ENCODE measurements around the gene PPM1L. TPM values are rescaled to one million over a fixed set of nuclear protein-coding genes. Genes with fewer than 3 reads are reported as not detected.

The PPM1L gene
- total RNA-seq, 1 experiment from 2014 or later, result 3.2 TPM

DNA sequence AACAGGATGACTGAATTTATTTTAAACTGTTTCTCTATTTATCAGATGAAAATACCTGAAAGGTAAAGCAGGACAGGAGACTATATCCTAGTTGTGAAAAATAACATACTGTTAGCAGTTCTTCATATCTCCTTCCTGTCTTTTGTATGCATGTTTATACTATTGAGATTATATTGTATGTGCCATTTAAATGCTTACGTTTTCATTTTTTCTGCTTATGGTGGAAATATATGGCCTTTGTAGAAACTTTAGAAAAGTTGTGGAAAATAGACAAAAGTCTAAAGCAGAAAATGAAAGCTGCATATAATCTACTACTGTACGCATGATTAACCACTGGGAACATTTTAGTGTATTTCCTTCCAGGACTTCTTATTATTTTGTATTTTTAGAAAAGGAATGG is 2.1 kb upstream of the PPM1L start:
- no peak for DNase-seq
- Histone ChIP-seq H3K27me3 (ENCODE audit: control insufficient read depth, insufficient read depth, low read length) (peaks cover 31% of the 10 kb centered on the region), H3K4me3 (ENCODE audit: insufficient read depth, low read depth, low read length) (no peak overlapping the region), H3K36me3 (replicated peaks; ENCODE audit: control insufficient read depth, insufficient read depth, low read length) (no peaks in the 10 kb centered on the region)

DNA sequence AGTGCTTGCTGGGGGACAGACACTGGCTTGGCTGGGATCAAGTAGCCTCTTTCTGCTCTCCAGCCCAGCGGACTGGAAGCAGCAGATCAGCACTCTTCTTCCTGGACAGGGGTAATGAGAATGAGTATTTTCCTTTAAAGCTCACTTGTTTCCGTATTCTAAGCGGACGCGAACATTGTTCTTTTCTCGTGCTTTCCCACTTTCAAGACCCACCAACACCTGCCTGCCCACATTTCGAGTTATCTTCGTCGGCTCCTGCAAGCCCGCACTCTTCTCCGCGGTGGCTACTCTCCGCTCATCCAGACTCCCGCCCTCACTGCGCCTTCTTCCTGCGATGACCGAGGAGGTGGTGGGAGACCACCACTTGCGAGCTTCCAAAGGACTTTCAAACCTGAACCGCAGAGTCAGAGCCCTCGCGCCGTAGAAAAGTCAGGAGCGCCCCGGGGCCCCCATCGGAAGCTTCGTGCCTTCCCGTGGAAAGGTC is 1.6 kb upstream of the PPM1L start:
- DNase-seq, result peak; percentile 35
- H3K4me3 ChIP-seq (ENCODE audit: insufficient read depth, low read depth, low read length), result peak overlapping the region; percentile 72
- H3K27me3 ChIP-seq (ENCODE audit: control insufficient read depth, insufficient read depth, low read length), result peaks cover 31% of the 10 kb centered on the region
- no peaks in the 10 kb centered on the region for H3K36me3 ChIP-seq (replicated peaks; ENCODE audit: control insufficient read depth, insufficient read depth, low read length)

DNA sequence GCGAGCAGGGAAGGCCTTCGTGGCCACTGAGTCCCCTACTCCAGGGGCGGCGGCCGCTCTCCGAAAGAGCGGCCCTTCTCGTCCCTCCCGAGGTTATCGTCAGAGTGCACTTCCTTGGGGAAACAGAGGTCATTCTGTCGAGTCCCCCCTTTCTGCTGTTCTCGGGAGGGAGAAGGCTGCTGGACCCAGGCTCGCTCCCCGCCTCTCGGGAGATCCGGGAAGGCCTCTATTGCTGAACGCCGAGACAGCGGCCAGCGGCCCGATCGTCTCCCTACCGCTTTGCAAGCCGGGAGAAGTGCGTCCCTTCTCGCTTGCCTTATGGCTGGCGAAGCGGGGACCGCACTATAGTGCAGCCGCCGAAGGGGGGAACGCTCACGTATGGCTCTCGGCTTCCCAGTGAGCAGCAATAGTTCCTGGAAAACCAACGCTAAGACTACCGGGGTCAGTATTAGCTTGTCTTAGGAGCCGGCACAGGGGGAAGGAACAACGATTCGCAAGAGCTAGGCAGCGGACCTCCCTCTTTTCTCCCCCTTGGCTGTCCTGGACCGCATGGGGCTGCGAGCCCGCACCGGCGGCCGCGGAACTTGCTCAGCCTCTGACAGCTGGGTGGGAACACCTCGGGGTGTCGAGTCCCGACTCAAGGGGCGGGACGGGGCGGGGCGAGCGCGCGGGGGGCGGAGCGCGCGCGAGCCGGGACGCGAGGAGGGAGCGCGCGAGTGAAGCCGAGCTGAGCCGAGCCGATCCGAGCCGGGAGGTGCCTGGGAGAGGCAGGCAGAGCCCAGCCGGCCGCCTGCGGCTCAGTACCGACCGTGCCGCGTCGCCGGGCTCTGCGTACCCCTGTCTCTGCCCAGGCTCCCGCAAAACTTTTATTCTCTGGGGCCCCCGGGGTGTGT is 930 bp upstream of the PPM1L start:
- H3K27me3 ChIP-seq (ENCODE audit: control insufficient read depth, insufficient read depth, low read length), result peaks cover 31% of the 10 kb centered on the region
- peak overlapping the region; percentile 72 for H3K4me3 ChIP-seq (ENCODE audit: insufficient read depth, low read depth, low read length)
- DNase-seq, result peak; percentile 91
- H3K36me3 ChIP-seq (replicated peaks; ENCODE audit: control insufficient read depth, insufficient read depth, low read length), result no peaks in the 10 kb centered on the region

DNA sequence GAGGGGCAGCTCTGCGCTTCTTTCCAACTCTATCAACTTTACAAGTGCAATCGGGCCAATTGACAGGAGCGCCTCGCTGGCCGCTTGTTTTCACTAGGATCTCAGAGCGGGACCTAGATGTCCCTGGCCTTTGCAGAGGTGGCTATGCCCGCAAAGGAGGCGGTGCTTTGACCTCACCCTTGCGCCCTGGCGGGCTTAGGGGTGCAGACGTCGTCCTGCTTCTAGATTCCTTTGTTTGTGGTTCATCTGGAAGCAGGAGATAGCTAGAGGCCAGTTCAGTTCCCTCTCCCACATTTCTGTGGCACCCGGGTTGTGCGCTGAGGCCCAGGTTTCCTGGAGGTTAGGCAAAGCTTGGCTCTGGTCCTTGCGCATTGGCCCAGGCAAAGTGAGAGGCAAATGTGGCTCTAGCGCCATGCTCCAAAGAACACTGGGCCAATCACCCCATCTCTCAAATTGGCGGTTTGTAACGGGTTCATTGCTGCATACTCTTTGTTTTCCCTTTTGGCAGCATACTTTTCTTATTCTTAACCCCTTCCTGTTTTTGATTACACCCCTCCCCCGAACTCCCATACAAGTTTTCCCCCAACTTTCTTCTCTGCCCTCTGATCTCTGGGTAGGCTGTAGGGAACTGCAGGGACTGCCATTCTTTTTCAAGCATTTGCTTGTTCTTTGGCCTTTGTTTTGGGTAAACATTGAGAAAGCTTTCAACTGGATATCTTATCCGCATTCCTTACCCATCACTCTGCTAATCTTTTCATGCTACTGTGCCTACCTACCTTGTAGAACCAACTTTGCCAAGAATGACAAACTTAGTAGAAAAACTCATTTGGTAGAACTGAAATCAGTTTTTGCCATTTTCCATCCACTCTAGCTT is 1.4 kb downstream of the PPM1L start:
- Histone ChIP-seq H3K27me3 (ENCODE audit: control insufficient read depth, insufficient read depth, low read length) (peaks cover 31% of the 10 kb centered on the region), H3K36me3 (replicated peaks; ENCODE audit: control insufficient read depth, insufficient read depth, low read length) (no peaks in the 10 kb centered on the region), H3K4me3 (ENCODE audit: insufficient read depth, low read depth, low read length) (peak overlapping the region; percentile 72; the same call in 1 of the 2 replicates)
- DNase-seq, result peak; percentile 10

DNA sequence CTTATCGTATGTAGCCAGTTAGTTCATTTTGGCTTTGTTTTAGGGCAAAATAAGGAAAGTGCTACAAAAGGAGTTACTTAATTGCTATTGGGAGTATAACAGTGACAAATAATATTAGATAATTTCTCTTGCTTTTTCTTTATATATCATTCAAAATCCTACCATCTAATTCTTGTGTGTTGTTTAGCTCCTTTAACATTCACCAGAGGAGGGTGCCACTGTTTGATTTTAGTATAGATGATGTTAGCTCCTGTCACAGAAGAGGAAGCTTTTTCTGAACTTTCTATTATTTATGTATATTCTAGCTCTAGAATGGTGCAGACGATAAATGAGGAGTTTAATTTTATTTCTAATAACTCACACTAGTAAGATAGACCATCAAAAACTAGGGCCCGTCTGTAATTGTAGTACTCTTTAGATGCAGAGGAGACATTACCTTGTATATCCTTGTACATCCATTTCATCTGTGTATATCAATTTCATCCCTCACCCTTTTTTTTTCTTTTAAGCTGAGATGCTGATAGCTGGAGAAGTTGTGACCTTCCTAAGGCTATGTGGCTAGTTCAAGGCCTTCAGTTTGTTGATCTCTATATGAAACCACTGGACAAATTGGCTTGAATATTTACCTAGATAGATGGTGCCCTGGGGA is 3.0 kb downstream of the PPM1L start:
- H3K27me3 ChIP-seq (ENCODE audit: control insufficient read depth, insufficient read depth, low read length), result peaks cover 28% of the 10 kb centered on the region
- H3K4me3 ChIP-seq (ENCODE audit: insufficient read depth, low read depth, low read length), result no peak overlapping the region
- H3K36me3 ChIP-seq (replicated peaks; ENCODE audit: control insufficient read depth, insufficient read depth, low read length), result no peaks in the 10 kb centered on the region
- DNase-seq, result no peak

DNA sequence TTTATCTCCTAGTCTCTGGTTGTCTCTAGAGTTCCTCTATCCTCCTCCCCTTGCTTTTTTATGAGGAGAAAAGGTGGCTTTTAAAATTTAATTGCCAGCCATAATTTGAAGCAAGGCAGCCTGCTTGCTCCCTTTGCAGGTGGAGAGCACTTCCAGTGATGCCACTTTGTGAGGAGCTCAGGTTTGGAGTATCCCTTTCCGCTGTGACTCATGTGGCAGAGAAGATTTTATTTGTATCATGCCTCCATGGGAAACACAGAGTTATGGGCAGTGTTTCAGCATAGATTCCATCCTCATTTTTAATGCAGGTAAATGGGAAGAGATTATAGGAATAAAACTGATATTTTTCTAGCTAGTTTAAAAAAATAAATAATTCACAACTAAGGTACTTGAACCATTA is 7.0 kb downstream of the PPM1L start:
- no peaks in the 10 kb centered on the region for H3K36me3 ChIP-seq (replicated peaks; ENCODE audit: control insufficient read depth, insufficient read depth, low read length)
- H3K27me3 ChIP-seq (ENCODE audit: control insufficient read depth, insufficient read depth, low read length), result peaks cover under 1% of the 10 kb centered on the region; the same call in 1 of the 2 replicates
- H3K4me3 ChIP-seq (ENCODE audit: insufficient read depth, low read depth, low read length), result no peak overlapping the region
- no peak for DNase-seq

DNA sequence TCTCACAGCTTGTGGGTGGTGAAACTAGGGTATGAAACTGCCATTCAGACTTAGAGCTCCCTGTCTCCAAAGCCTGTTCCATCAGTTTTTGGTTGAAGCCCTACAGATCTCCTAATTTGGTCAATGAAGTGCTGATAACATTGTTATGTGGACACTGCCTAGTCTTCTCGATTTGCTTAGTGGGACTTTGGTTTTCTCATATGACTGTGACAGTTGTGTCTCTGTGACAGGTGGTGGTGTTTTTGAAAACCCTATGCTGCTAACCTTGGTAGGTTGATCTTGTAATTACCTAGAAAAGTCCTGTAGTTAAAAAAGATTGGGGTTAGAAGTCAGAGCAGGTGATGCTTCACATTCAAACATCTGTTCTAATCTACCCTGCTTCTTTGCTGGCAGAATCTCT is 9.2 kb downstream of the PPM1L start:
- no peak for DNase-seq
- no peaks in the 10 kb centered on the region for H3K36me3 ChIP-seq (replicated peaks; ENCODE audit: control insufficient read depth, insufficient read depth, low read length)
- H3K4me3 ChIP-seq (ENCODE audit: insufficient read depth, low read depth, low read length), result no peak overlapping the region
- H3K27me3 ChIP-seq (ENCODE audit: control insufficient read depth, insufficient read depth, low read length), result no peaks in the 10 kb centered on the region

DNA sequence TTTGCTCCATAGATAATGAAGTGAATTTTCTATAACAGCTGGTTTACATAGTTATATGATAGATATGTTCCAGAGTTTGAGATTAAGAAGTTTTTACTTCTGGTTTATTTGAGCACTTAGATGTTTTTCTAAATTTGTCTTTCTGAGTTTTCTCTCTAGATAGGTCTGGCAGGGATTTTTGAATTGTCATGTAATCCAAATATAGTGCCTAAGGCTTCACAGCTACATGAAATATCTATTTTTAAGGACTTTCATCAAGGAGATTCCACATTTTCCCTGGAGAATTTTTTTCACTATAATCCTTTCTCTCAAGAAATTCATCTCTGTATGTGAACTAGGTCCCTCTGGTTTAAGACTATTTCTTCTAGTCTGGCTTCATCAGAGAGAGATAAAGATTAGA is 12.0 kb downstream of the PPM1L start:
- Histone ChIP-seq H3K27me3 (ENCODE audit: control insufficient read depth, insufficient read depth, low read length) (no peaks in the 10 kb centered on the region), H3K36me3 (replicated peaks; ENCODE audit: control insufficient read depth, insufficient read depth, low read length) (no peaks in the 10 kb centered on the region), H3K4me3 (ENCODE audit: insufficient read depth, low read depth, low read length) (no peak overlapping the region)
- no peak for DNase-seq

DNA sequence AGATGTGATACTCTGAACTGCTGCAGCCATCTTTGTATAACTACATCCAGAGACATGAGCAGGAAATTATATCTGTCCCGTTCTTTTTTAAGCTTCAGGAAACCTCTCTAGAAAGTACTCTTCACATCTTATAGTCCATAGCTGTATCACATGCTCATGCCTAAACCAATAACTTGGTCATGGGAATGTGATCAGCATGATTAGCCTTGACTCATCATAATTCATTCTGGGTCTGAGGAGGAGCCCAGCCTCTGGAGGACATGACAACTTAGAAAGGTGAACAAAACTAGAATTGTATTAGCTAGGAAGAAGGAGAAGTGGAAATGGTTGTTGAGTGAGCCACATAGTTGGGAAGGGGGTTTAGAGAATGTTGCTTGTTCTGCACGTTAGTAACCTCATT is 12.9 kb downstream of the PPM1L start:
- Histone ChIP-seq H3K27me3 (ENCODE audit: control insufficient read depth, insufficient read depth, low read length) (no peaks in the 10 kb centered on the region), H3K4me3 (ENCODE audit: insufficient read depth, low read depth, low read length) (no peak overlapping the region), H3K36me3 (replicated peaks; ENCODE audit: control insufficient read depth, insufficient read depth, low read length) (no peaks in the 10 kb centered on the region)
- no peak for DNase-seq

DNA sequence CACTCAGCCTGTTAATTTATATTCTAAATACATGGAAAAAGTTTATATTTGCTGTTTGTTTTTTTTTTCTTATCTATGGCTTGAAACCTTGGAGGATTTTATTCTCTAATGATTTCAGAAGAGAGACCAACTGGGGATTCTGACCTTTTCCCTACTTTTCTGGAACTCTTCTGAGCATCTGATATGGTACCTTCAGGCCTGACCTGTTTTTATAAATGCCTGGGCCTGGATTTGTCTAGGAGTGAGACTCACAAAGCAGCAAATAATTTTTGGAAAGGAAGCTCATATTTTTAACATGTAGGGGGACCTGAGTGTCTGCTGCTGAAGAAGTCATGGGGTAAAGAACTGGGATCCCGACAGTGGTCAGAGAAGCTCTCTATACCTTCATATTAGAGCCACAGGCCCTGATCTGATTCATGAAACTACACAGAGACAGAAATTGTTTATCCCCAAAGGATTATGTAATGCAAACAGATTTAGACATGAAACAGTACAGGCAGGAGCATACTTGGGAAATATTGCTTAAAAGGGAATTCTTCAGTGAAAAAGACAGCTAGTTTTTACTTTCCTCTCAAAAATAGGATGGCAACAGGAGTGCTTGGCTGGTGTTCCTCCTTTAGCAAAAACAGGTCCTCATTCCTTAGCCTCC is 15.9 kb downstream of the PPM1L start:
- no peaks in the 10 kb centered on the region for H3K36me3 ChIP-seq (replicated peaks; ENCODE audit: control insufficient read depth, insufficient read depth, low read length)
- no peaks in the 10 kb centered on the region for H3K27me3 ChIP-seq (ENCODE audit: control insufficient read depth, insufficient read depth, low read length)
- no peak for DNase-seq
- H3K4me3 ChIP-seq (ENCODE audit: insufficient read depth, low read depth, low read length), result no peak overlapping the region

DNA sequence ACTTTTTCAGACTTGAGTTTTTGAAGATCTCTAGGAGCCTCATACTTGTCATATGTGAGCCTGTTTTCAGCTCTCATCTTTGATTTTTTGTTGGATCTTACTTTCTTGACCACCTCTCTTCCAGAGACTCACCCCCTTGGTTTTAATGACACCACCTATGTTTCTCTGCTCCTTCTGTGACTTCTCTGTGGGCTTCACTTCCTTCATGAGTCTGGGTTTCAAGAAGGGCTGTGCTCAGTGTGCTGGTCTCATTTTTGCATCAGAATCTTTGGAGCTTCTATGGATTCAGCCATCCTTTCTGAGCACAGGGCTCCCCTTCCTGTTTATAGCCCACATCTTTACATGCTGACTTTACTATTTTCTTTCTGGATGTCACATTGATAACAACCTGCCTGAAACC is 17.7 kb downstream of the PPM1L start:
- no peaks in the 10 kb centered on the region for H3K27me3 ChIP-seq (ENCODE audit: control insufficient read depth, insufficient read depth, low read length)
- H3K4me3 ChIP-seq (ENCODE audit: insufficient read depth, low read depth, low read length), result no peak overlapping the region
- DNase-seq, result no peak
- no peaks in the 10 kb centered on the region for H3K36me3 ChIP-seq (replicated peaks; ENCODE audit: control insufficient read depth, insufficient read depth, low read length)

DNA sequence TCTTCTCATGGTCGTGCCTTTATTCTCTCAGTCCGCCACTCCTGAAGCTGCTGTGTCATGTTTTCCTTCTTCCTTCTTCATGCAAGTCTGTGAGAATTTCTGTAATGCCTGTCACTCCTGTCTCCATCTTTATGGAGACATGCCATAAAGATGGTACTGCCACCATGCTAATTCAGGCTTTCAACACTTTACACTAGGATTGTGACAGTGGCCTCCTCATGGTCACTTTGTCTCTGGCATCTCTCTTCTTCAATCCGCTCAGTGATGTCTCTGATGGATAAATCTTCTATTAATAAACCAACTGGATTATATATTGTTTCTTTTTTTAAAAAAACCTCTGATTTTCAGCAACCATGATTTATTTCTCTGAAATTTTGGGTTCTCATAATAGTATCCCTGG is 18.1 kb downstream of the PPM1L start:
- Histone ChIP-seq H3K27me3 (ENCODE audit: control insufficient read depth, insufficient read depth, low read length) (no peaks in the 10 kb centered on the region), H3K36me3 (replicated peaks; ENCODE audit: control insufficient read depth, insufficient read depth, low read length) (no peaks in the 10 kb centered on the region), H3K4me3 (ENCODE audit: insufficient read depth, low read depth, low read length) (no peak overlapping the region)
- DNase-seq, result no peak

DNA sequence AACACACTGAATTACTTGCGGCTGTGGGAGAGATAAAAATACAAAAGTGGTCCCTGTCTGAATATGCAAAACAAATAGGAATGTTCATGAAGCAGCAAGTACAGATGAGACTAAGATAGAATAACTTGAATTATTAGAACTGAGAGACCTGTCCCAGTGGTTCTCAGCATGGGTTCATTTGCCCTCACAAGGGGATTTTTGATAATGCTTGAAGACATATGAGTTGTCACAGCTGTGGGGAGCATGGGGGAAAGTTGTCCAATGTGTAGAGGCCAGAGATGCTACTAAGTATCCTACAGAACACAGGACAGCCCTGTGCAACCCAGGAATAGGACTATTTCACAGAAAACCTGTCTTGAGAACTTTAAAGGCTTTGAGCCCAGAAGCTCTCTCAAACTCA is 22.4 kb downstream of the PPM1L start:
- no peak overlapping the region for H3K4me3 ChIP-seq (ENCODE audit: insufficient read depth, low read depth, low read length)
- H3K27me3 ChIP-seq (ENCODE audit: control insufficient read depth, insufficient read depth, low read length), result no peaks in the 10 kb centered on the region
- no peaks in the 10 kb centered on the region for H3K36me3 ChIP-seq (replicated peaks; ENCODE audit: control insufficient read depth, insufficient read depth, low read length)
- no peak for DNase-seq

DNA sequence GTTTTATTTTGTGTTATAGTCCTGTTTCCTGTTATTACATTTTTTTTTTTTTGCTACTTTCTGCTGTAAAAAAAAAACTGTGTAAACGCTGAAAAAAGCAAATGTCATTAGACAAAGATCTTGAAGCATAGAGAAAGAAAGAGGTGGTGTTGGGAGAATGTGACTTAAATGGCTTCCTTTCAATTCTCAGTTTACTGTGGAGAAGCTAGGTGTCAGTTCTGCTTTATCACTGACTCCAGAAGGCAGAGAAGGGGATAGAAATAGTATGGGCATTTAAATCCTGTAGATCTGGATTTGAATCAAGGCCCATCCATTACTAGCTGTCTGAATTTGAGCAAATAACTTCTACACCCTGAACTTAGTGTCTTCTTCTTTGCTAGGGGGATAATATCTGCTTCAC is 23.0 kb downstream of the PPM1L start:
- Histone ChIP-seq H3K36me3 (replicated peaks; ENCODE audit: control insufficient read depth, insufficient read depth, low read length) (no peaks in the 10 kb centered on the region), H3K27me3 (ENCODE audit: control insufficient read depth, insufficient read depth, low read length) (no peaks in the 10 kb centered on the region), H3K4me3 (ENCODE audit: insufficient read depth, low read depth, low read length) (no peak overlapping the region)
- DNase-seq, result no peak
